PC-9 (cell line): ENCODE data around the gene DPP10.

Experiments used
- EZH2 ChIP-seq: fragments of 200-600 bp; sonication (generic); IDR thresholded peaks from 2 replicates; pipeline ENCODE4 v1.8.0; 2017; ENCODE audit warnings: antibody characterized with exemption, low read depth
- TF ChIP-seq, protein P1 (sequence below): fragments of 200-600 bp; sonication (generic); conservative IDR thresholded peaks from 2 replicates; pipeline ENCODE4 v1.6.1; 2017; ENCODE audit warnings: mixed run types, antibody characterized with exemption, mild to moderate bottlenecking, moderate library complexity

DNA sequence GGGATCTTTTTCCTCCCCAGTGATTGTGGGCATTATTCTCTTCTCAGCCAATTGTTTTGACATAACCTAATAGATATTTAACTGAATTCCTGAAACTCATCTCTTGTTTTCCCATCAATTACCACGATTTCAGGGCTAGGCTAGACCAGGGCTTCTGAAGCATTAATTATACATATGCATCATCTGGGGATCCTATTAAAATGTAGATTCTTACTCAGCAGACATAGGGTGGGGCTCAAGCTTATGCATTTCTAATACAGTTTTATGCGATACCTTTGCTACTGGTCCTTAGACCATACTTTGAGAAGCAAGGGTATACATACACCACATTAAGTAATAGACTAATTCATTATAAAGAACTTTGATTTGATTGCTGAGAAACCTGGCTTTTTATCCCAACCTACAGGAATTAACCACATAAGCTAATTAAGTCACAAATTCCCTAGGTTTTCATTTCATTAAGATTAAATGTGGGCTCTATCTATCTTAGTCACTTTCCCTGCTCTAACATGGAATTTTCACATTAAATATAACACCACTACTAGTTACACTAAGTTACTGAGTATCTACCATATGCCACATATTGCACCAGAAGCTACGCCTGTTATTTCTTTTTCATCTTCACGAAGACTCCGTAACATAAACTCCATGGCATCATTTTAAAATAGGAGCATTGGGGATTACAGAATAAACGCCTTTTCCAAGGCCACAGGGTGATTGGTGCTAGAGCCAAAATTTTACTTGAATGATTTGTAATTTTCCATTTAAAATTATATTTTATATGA lies 417.5 kb downstream of the DPP10 start:
- TF ChIP-seq, protein P1, sequence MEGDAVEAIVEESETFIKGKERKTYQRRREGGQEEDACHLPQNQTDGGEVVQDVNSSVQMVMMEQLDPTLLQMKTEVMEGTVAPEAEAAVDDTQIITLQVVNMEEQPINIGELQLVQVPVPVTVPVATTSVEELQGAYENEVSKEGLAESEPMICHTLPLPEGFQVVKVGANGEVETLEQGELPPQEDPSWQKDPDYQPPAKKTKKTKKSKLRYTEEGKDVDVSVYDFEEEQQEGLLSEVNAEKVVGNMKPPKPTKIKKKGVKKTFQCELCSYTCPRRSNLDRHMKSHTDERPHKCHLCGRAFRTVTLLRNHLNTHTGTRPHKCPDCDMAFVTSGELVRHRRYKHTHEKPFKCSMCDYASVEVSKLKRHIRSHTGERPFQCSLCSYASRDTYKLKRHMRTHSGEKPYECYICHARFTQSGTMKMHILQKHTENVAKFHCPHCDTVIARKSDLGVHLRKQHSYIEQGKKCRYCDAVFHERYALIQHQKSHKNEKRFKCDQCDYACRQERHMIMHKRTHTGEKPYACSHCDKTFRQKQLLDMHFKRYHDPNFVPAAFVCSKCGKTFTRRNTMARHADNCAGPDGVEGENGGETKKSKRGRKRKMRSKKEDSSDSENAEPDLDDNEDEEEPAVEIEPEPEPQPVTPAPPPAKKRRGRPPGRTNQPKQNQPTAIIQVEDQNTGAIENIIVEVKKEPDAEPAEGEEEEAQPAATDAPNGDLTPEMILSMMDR, result no peak
- TF ChIP-seq EZH2, result no peak
